HepG2 (cell line): Measurements from ENCODE around the gene ZBTB46. TPM values are rescaled to one million over a fixed set of nuclear protein-coding genes. Genes with fewer than 3 reads are reported as not detected.
A peak's percentile ranks its signal among the peaks of the same experiment; 100 is the strongest.

Experiments
- EHMT2 ChIP-seq: fragments of 200-600 bp; sonication (generic); IDR thresholded peaks from 2 replicates; pipeline ENCODE4 v1.7.0; 2017; ENCODE audit warnings: antibody characterized with exemption, low read depth, low read length, borderline replicate concordance
- KAT8 ChIP-seq: IDR thresholded peaks from 2 replicates; pipeline ENCODE4 v1.6.1; 2016; ENCODE audit warnings: missing genetic modification reagents, missing compliant biosample characterization
- KDM2A ChIP-seq: sonication (generic); formaldehyde crosslinking; IDR thresholded peaks from 2 replicates; pipeline ENCODE4 v1.4.0; 2020; ENCODE audit warnings: low read depth, missing genetic modification reagents, borderline replicate concordance
- MAFK ChIP-seq, 2 experiments: IDR thresholded peaks in 1 of 2; conservative IDR thresholded peaks in 1 of 2; 2 replicates each; pipeline ENCODE4 v1.6.1; 2011; ENCODE audit warnings: improper control_type of control experiment in 2 of 2, low read length in 2 of 2
- RAD21 ChIP-seq: fragments of 450-650 bp; formaldehyde crosslinking; IDR thresholded peaks from 2 replicates; pipeline ENCODE4 v1.5.0; 2020; ENCODE audit warnings: mild to moderate bottlenecking
- SMAD3 ChIP-seq: sonication (generic); formaldehyde crosslinking; IDR thresholded peaks from 2 replicates; pipeline ENCODE4 v1.4.0; 2020; ENCODE audit warnings: missing genetic modification reagents
- TBX2 ChIP-seq: sonication (generic); formaldehyde crosslinking; IDR thresholded peaks from 2 replicates; pipeline ENCODE4 v1.5.0; 2020; ENCODE audit warnings: missing genetic modification reagents, mild to moderate bottlenecking, borderline replicate concordance
- TCF7L2 ChIP-seq: IDR thresholded peaks from 2 replicates; pipeline ENCODE4 v1.6.1; 2011; ENCODE audit warnings: mild to moderate bottlenecking, low read depth, low read length, moderate library complexity
- TFDP1 ChIP-seq: IDR thresholded peaks from 2 replicates; pipeline ENCODE4 v1.6.1; 2016; ENCODE audit warnings: missing compliant biosample characterization, missing genetic modification reagents, borderline replicate concordance
- THAP11 ChIP-seq: IDR thresholded peaks from 2 replicates; pipeline ENCODE4 v1.6.1; 2016; ENCODE audit warnings: missing biosample characterization, missing genetic modification reagents
- ZNF3 ChIP-seq: IDR thresholded peaks from 2 replicates; pipeline ENCODE4 v1.7.0; 2017; ENCODE audit warnings: inconsistent platforms
- ZNF646 ChIP-seq: sonication (generic); formaldehyde crosslinking; IDR thresholded peaks from 2 replicates; pipeline ENCODE4 v1.9.0; 2021; ENCODE audit warnings: mild to moderate bottlenecking, missing genetic modification reagents
- polyA plus RNA-seq, 8 experiments: library from polyadenylated mRNA; depleted of rRNA in 3 of 8; stranded (reverse) in 7 of 8; unstranded in 1 of 8; fragments of >200 nt; fragmentation: Illumina TruSeq in 4 of 8; extraction: Trizol in 4 of 8; gene quantifications; 2 replicates each; pipeline versions ENCODE4 v1.2.1 to v1.2.3, GENCODE V29; 2011 to 2016; ENCODE audit warnings: low read depth in 4 of 8, missing spikeins in 1 of 8, mixed read lengths in 1 of 8; ENCODE audit not compliant: insufficient read depth in 1 of 8
- total RNA-seq, 5 experiments: library from RNA; depleted of rRNA; stranded (reverse); fragments of >200 nt; fragmentation: Illumina TruSeq; extraction: Trizol; gene quantifications; 2 replicates each; pipeline ENCODE4 v1.2.3, GENCODE V29; 2016; ENCODE audit warnings: low read depth in 1 of 5
- TF ChIP-seq, protein P1 (sequence below): sonication (generic); formaldehyde crosslinking; IDR thresholded peaks from 2 replicates; pipeline ENCODE4 v1.5.0; 2020; ENCODE audit warnings: mild to moderate bottlenecking, missing genetic modification reagents
- TF ChIP-seq, protein P2 (sequence below): sonication (generic); formaldehyde crosslinking; IDR thresholded peaks from 2 replicates; pipeline ENCODE4 v1.5.0; 2020; ENCODE audit warnings: missing genetic modification reagents
- TF ChIP-seq, protein P3 (sequence below): IDR thresholded peaks from 2 replicates; pipeline ENCODE4 v1.6.1; 2016; ENCODE audit warnings: missing genetic modification reagents, missing compliant biosample characterization
- TF ChIP-seq, protein P4 (sequence below): sonication (generic); formaldehyde crosslinking; IDR thresholded peaks from 2 replicates; pipeline ENCODE4 v1.5.0; 2020; ENCODE audit warnings: mild to moderate bottlenecking, low read depth, missing genetic modification reagents, borderline replicate concordance

Gene ZBTB46
- total and polyA plus RNA-seq, 2 of the 13 experiments (the other 11 are each of a cell fraction or from before 2014, with no cell fraction given): 1.6 to 13.5 TPM

- TF ChIP-seq ZNF646 (CRISPR knock-in tag) (no peak), EHMT2 (no peak), TCF7L2 (no peak), MAFK (conservative IDR thresholded peaks at IDR 0.05 in 1 of 2, IDR thresholded peaks at IDR 0.05 in 1 of 2; ENCODE audit: low read length in 2 of 2) (peak; percentile 40 to 51; a peak in 3 of 4 replicates), TFDP1 (no peak), ZNF3 (CRISPR knock-in tag) (0 out of 2 replicates have a peak, but pooled peaks have one; percentile 55), SMAD3 (CRISPR knock-in tag) (peak; percentile 69; the same call in 1 of the 2 replicates), THAP11 (peak; percentile 76), TBX2 (CRISPR knock-in tag) (no peak; the same call in 1 of the 2 replicates), KDM2A (CRISPR knock-in tag) (peak; percentile 93), KAT8 (CRISPR knock-in tag) (peak; percentile 50; the same call in 1 of the 2 replicates), RAD21 (CRISPR knock-in tag) (peak; percentile 99)
- TF ChIP-seq, protein P1, sequence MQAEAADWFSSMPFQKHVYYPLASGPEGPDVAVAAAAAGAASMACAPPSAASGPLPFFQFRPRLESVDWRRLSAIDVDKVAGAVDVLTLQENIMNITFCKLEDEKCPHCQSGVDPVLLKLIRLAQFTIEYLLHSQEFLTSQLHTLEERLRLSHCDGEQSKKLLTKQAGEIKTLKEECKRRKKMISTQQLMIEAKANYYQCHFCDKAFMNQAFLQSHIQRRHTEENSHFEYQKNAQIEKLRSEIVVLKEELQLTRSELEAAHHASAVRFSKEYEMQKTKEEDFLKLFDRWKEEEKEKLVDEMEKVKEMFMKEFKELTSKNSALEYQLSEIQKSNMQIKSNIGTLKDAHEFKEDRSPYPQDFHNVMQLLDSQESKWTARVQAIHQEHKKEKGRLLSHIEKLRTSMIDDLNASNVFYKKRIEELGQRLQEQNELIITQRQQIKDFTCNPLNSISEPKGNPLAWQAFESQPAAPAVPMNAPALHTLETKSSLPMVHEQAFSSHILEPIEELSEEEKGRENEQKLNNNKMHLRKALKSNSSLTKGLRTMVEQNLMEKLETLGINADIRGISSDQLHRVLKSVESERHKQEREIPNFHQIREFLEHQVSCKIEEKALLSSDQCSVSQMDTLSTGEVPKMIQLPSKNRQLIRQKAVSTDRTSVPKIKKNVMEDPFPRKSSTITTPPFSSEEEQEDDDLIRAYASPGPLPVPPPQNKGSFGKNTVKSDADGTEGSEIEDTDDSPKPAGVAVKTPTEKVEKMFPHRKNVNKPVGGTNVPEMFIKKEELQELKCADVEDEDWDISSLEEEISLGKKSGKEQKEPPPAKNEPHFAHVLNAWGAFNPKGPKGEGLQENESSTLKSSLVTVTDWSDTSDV: peak; percentile 84
- TF ChIP-seq, protein P2, sequence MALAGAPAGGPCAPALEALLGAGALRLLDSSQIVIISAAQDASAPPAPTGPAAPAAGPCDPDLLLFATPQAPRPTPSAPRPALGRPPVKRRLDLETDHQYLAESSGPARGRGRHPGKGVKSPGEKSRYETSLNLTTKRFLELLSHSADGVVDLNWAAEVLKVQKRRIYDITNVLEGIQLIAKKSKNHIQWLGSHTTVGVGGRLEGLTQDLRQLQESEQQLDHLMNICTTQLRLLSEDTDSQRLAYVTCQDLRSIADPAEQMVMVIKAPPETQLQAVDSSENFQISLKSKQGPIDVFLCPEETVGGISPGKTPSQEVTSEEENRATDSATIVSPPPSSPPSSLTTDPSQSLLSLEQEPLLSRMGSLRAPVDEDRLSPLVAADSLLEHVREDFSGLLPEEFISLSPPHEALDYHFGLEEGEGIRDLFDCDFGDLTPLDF: no peak
- TF ChIP-seq, protein P3, sequence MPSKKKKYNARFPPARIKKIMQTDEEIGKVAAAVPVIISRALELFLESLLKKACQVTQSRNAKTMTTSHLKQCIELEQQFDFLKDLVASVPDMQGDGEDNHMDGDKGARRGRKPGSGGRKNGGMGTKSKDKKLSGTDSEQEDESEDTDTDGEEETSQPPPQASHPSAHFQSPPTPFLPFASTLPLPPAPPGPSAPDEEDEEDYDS (CRISPR knock-in tag): peak; percentile 51
- TF ChIP-seq, protein P4, sequence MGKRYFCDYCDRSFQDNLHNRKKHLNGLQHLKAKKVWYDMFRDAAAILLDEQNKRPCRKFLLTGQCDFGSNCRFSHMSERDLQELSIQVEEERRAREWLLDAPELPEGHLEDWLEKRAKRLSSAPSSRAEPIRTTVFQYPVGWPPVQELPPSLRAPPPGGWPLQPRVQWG (CRISPR knock-in tag): no peak
These were observed 124.1 kb downstream of the ZBTB46 start (continued) for GRCh38 chr20:63706852-63707557.
